H9 (cell line): ENCODE measurements around the gene MLNR. TPM values are rescaled to one million over a fixed set of nuclear protein-coding genes. Genes with fewer than 3 reads are reported as not detected.

Experiments used
- DNase-seq: peaks from one replicate; pipeline ENCODE4 v3.0.0-alpha.2; 2017
- H2AFZ ChIP-seq: one replicate; pipeline ENCODE4 v1.6.1; 2013; ENCODE audit warnings: mild to moderate bottlenecking, low read length, control low read depth, moderate library complexity
- H2AK5ac ChIP-seq: 2 replicates; pipeline ENCODE4 v1.6.1; 2013; ENCODE audit warnings: low read length, control low read depth, mixed read lengths; ENCODE audit not compliant: insufficient read length
- H2BK120ac ChIP-seq: one replicate; pipeline ENCODE4 v1.6.1; 2013; ENCODE audit warnings: low read depth, mild to moderate bottlenecking, low read length, control low read depth, inconsistent platforms; ENCODE audit not compliant: poor library complexity, severe bottlenecking
- H2BK12ac ChIP-seq: 2 replicates; pipeline ENCODE4 v1.6.1; 2013; ENCODE audit warnings: low read length, control low read depth, mixed read lengths, low read depth; ENCODE audit not compliant: insufficient read length
- H2BK15ac ChIP-seq: 2 replicates; pipeline ENCODE4 v1.6.1; 2013; ENCODE audit warnings: low read depth, low read length, control low read depth
- H2BK20ac ChIP-seq: one replicate; pipeline ENCODE4 v1.6.1; 2013; ENCODE audit warnings: low read depth, mild to moderate bottlenecking, low read length, control low read depth, inconsistent platforms; ENCODE audit not compliant: poor library complexity, severe bottlenecking
- H2BK5ac ChIP-seq: 2 replicates; pipeline ENCODE4 v1.6.1; 2013; ENCODE audit warnings: low read length, control low read depth, mixed read lengths; ENCODE audit not compliant: insufficient read length
- H3K14ac ChIP-seq: 2 replicates; pipeline ENCODE4 v1.6.1; 2013; ENCODE audit warnings: low read length, control low read depth; ENCODE audit not compliant: insufficient read depth
- H3K18ac ChIP-seq: 2 replicates; pipeline ENCODE4 v1.6.1; 2013; ENCODE audit warnings: low read depth, mild to moderate bottlenecking, mixed read lengths, low read length, control low read depth; ENCODE audit not compliant: insufficient read length
- H3K23ac ChIP-seq: 2 replicates; pipeline ENCODE4 v1.6.1; 2013; ENCODE audit warnings: low read length, control low read depth, mixed read lengths, low read depth; ENCODE audit not compliant: insufficient read length
- H3K23me2 ChIP-seq: 2 replicates; pipeline ENCODE4 v1.6.1; 2013; ENCODE audit warnings: low read depth, mild to moderate bottlenecking, mixed read lengths, low read length, control low read depth; ENCODE audit not compliant: insufficient read length, poor library complexity, severe bottlenecking
- H3K27ac ChIP-seq: 2 replicates; pipeline ENCODE4 v1.5.1; 2013; ENCODE audit warnings: low read length, control low read depth, mixed read lengths, low read depth; ENCODE audit not compliant: insufficient read length
- H3K27me3 ChIP-seq: 2 replicates; pipeline ENCODE4 v1.6.1; 2013; ENCODE audit warnings: low read length, control low read depth, inconsistent platforms; ENCODE audit not compliant: insufficient read depth
- H3K4ac ChIP-seq: 2 replicates; pipeline ENCODE4 v1.6.1; 2013; ENCODE audit warnings: low read depth, mild to moderate bottlenecking, control low read depth, inconsistent platforms, low read length, moderate library complexity
- H3K4me1 ChIP-seq: 2 replicates; pipeline ENCODE4 v1.6.1; 2013; ENCODE audit warnings: low read length, control low read depth, inconsistent platforms; ENCODE audit not compliant: insufficient read depth
- H3K4me2 ChIP-seq: 2 replicates; pipeline ENCODE4 v1.6.1; 2013; ENCODE audit warnings: low read length, control low read depth, mixed read lengths; ENCODE audit not compliant: insufficient read length, insufficient read depth
- H3K56ac ChIP-seq: 2 replicates; pipeline ENCODE4 v1.6.1; 2013; ENCODE audit warnings: low read depth, mild to moderate bottlenecking, mixed read lengths, low read length, control low read depth; ENCODE audit not compliant: insufficient read length
- H3K79me1 ChIP-seq: 2 replicates; pipeline ENCODE4 v1.6.1; 2013; ENCODE audit warnings: low read depth, mild to moderate bottlenecking, moderate library complexity, low read length, control low read depth, inconsistent platforms; ENCODE audit not compliant: insufficient read depth, poor library complexity, severe bottlenecking
- H3K79me2 ChIP-seq: 2 replicates; pipeline ENCODE4 v1.6.1; 2013; ENCODE audit warnings: low read length, control low read depth, inconsistent platforms; ENCODE audit not compliant: insufficient read depth
- H3K9ac ChIP-seq: 2 replicates; pipeline ENCODE4 v1.6.1; 2013; ENCODE audit warnings: low read length, control low read depth, mixed read lengths; ENCODE audit not compliant: insufficient read length; ENCODE audit errors: extremely low read depth
- H3K9me3 ChIP-seq: one replicate; pipeline ENCODE4 v1.6.1; 2013; ENCODE audit warnings: low read depth, low read length, inconsistent platforms; ENCODE audit not compliant: control insufficient read depth
- H3T11ph ChIP-seq: one replicate; pipeline ENCODE4 v1.6.1; 2013; ENCODE audit warnings: mild to moderate bottlenecking, low read length, control low read depth, inconsistent platforms
- H4K20me1 ChIP-seq: one replicate; pipeline ENCODE4 v1.6.1; 2013; ENCODE audit not compliant: control insufficient read depth, insufficient read length, insufficient read depth
- H4K5ac ChIP-seq: 2 replicates; pipeline ENCODE4 v1.6.1; 2013; ENCODE audit warnings: low read depth, mild to moderate bottlenecking, mixed read lengths, low read length, control low read depth; ENCODE audit not compliant: insufficient read length
- H4K8ac ChIP-seq: replicated peaks from 2 replicates; pipeline ENCODE4 v1.6.1; 2013; ENCODE audit warnings: low read length, control low read depth, mixed read lengths, low read depth; ENCODE audit not compliant: insufficient read length
- H4K91ac ChIP-seq: 2 replicates; pipeline ENCODE4 v1.6.1; 2013; ENCODE audit warnings: low read depth, mild to moderate bottlenecking, moderate library complexity, mixed read lengths, low read length, control low read depth; ENCODE audit not compliant: insufficient read length
- H3K27ac Mint-ChIP-seq, 3 experiments: 2 replicates in 2 of 3; 3 replicates in 1 of 3; pipeline ENCODE4 v1.8.0; 2020 to 2021; ENCODE audit warnings: mixed read lengths in 3 of 3, mild to moderate bottlenecking in 1 of 3, moderate library complexity in 1 of 3
- H3K27me3 Mint-ChIP-seq: 2 replicates; pipeline ENCODE4 v1.8.0; 2021; ENCODE audit warnings: low read depth, mild to moderate bottlenecking, moderate library complexity, mixed read lengths
- H3K36me3 Mint-ChIP-seq, 3 experiments: 2 replicates in 2 of 3; 3 replicates in 1 of 3; pipeline ENCODE4 v1.8.0; 2020 to 2021; ENCODE audit warnings: low read depth in 3 of 3, mixed read lengths in 3 of 3; ENCODE audit not compliant: insufficient read depth in 1 of 3
- H3K4me1 Mint-ChIP-seq, 2 experiments: 2 replicates each; pipeline ENCODE4 v1.8.0; 2020; ENCODE audit warnings: mixed read lengths in 2 of 2
- H3K4me3 Mint-ChIP-seq, 2 experiments: 2 replicates in 1 of 2; 3 replicates in 1 of 2; pipeline ENCODE4 v1.8.0; 2020 to 2021; ENCODE audit warnings: mild to moderate bottlenecking in 2 of 2, mixed read lengths in 2 of 2, moderate library complexity in 1 of 2
- H3K9me3 Mint-ChIP-seq, 2 experiments: 2 replicates in 1 of 2; 3 replicates in 1 of 2; pipeline ENCODE4 v1.8.0; 2020; ENCODE audit warnings: mild to moderate bottlenecking in 2 of 2, mixed read lengths in 2 of 2, moderate library complexity in 1 of 2
- WGBS: extraction: QIAGEN DNeasy Blood & Tissue Kit; methylation state at CpG from one replicate; pipeline ENCODE4 v1.1.7; 2013; ENCODE audit warnings: missing lambda C conversion rate, low lambda C conversion rate, mixed read lengths; ENCODE audit not compliant: insufficient read length; ENCODE audit errors: extremely low coverage; 5-methylcytosine and 5-hydroxymethylcytosine counted together
- total RNA-seq: library from RNA; stranded (reverse); gene quantifications from 2 replicates; pipeline ENCODE4 v1.2.1, GENCODE V29; 2021
- TF ChIP-seq, protein P1 (sequence below): fragments of 200-600 bp; sonication (generic); conservative IDR thresholded peaks from 3 replicates; pipeline ENCODE4 v1.8.0; 2021; ENCODE audit warnings: antibody characterized with exemption, mild to moderate bottlenecking

MLNR gene
- total RNA-seq, 1 experiment from 2014 or later, result not detected

DNA sequence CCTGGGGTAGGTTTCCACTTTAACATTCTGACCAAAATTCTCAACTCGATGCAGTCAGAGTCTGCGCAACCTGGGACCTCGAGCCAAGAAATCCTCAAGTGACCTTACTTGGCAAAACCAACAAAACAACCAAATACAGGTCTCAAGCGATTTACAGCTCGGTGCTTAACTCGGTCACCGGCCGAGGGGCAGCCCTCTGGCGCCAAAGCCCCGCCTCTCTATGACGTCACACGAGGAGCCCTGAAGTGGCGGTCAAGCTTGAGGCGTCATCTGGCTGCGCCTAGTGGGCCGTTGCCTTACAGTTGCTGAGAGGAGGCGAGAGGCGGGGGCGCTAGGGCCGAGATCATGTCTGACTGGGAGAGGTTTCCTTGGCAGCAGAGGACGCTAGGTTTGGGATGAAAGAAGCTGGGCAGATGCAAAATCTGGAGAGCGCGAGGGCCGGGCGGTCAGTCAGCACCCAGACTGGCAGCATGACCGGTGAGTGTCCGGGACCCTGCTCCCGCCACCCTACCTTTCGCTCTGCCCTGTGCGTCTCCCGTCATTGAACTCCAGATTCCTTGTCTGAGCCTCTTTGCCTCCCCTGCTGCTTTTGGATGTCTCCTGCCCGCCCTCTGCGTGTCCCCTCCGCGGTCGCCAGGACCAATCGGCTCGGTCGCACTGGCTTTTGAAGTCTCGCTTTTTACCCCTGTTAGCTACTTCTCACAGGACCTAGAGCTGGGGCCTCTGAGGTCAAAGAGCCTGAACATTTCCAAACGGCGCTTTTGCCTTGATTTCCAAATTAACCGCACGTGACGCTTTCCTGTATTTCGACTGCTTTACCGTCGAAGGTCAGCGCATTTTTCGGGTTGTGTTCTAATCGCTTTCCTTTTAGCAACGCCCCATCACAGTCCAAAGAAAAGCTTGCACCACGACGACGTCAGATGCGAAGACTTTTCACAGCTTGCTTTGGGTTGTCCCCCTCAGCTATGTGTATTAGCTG is 27.8 kb downstream of the MLNR start, which contains the start of gene CDADC1:
Gene CDADC1, plus strand, starts transcription at position 283 of the 979 bp plus-strand sequence. Its CDS starts 113 bp downstream, at position 396.
- Mint-ChIP-seq H3K27ac (peak within 1 kb of the TSS; percentile 96 to 98 (median 97); a peak in 6 of 7 replicates), H3K27me3 (no peaks in the 10 kb centered on the region; the same call in 1 of the 2 replicates), H3K4me1 (peaks cover 13 to 14% of the 10 kb centered on the region in 2 experiments), H3K9me3 (no peaks in the 10 kb centered on the region; a peak in 1 of 5 replicates), H3K4me3 (peak within 1 kb of the TSS; percentile 91 to 98), H3K36me3 (no peaks in the 10 kb centered on the region)
- no peak within 1 kb of the TSS for H2AK5ac ChIP-seq
- no peak within 1 kb of the TSS for H4K5ac ChIP-seq
- DNase-seq, result peak; percentile 99
- TF ChIP-seq, protein P1, sequence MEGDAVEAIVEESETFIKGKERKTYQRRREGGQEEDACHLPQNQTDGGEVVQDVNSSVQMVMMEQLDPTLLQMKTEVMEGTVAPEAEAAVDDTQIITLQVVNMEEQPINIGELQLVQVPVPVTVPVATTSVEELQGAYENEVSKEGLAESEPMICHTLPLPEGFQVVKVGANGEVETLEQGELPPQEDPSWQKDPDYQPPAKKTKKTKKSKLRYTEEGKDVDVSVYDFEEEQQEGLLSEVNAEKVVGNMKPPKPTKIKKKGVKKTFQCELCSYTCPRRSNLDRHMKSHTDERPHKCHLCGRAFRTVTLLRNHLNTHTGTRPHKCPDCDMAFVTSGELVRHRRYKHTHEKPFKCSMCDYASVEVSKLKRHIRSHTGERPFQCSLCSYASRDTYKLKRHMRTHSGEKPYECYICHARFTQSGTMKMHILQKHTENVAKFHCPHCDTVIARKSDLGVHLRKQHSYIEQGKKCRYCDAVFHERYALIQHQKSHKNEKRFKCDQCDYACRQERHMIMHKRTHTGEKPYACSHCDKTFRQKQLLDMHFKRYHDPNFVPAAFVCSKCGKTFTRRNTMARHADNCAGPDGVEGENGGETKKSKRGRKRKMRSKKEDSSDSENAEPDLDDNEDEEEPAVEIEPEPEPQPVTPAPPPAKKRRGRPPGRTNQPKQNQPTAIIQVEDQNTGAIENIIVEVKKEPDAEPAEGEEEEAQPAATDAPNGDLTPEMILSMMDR, result no peak
- no peak within 1 kb of the TSS for H3K18ac ChIP-seq
- no peak within 1 kb of the TSS for H2BK20ac ChIP-seq
- no CpG with 5 or more reads among the region's 56 CpGs for WGBS
- no peak within 1 kb of the TSS for H3K56ac ChIP-seq
- H3K27me3 ChIP-seq, result no peaks in the 10 kb centered on the region
- no peak within 1 kb of the TSS for H2BK5ac ChIP-seq
- peaks cover 9% of the 10 kb centered on the region for H3K23me2 ChIP-seq
- no peak within 1 kb of the TSS for H2BK15ac ChIP-seq
- no peaks in the 10 kb centered on the region for H3K9me3 ChIP-seq
- no peak within 1 kb of the TSS for H2BK120ac ChIP-seq
- H3K23ac ChIP-seq, result no peak within 1 kb of the TSS
- no peaks in the 10 kb centered on the region for H3K79me2 ChIP-seq
- no peak within 1 kb of the TSS for H3K4ac ChIP-seq
- H3K9ac ChIP-seq, result peak within 1 kb of the TSS; percentile 54
- H3K79me1 ChIP-seq, result no peaks in the 10 kb centered on the region
- no peak within 1 kb of the TSS; the same call in 1 of the 2 replicates for H3K14ac ChIP-seq
- no peak within 1 kb of the TSS for H4K8ac ChIP-seq
- H3K27ac ChIP-seq, result no peak within 1 kb of the TSS
- no peaks in the 10 kb centered on the region for H3K4me1 ChIP-seq
- H2BK12ac ChIP-seq, result no peak within 1 kb of the TSS
- no peak within 1 kb of the TSS for H4K91ac ChIP-seq
- H2AFZ ChIP-seq, result peak within 1 kb of the TSS; percentile 63
- H3K4me2 ChIP-seq, result peak within 1 kb of the TSS; percentile 96
- no peak within 1 kb of the TSS for H3T11ph ChIP-seq
- no peaks in the 10 kb centered on the region for H4K20me1 ChIP-seq
